Ishikawa (cell line): ENCODE data around the gene IDH1.

ENCODE experiments used
- EGR1 ChIP-seq: IDR thresholded peaks from 2 replicates; pipeline ENCODE4 v1.6.1; 2012
- EP300 ChIP-seq: IDR thresholded peaks from 2 replicates; pipeline ENCODE4 v1.6.1; 2012; ENCODE audit warnings: borderline replicate concordance
- RAD21 ChIP-seq: IDR thresholded peaks from 2 replicates; pipeline ENCODE4 v1.6.1; 2012; ENCODE audit warnings: low read depth

- TF ChIP-seq RAD21, result no peak
- no peak for TF ChIP-seq EP300
- TF ChIP-seq EGR1, result no peak
Observed at GRCh38 chr2:208256192-208256782, 1.4 kb upstream of the IDH1 start.
